Kasumi-1 (cell line): ENCODE data around the gene NAALADL2.
"Not testable (repeated sequence)": the region's sequence is repeated elsewhere in the genome, so short reads cannot be mapped to it uniquely, and the experiment has no call there.

Experiments used
- DNase-seq, 2 experiments: peaks; one replicate each; lab custom pipeline; 2025; lab: John Stamatoyannopoulos, UW

Gene NAALADL2

DNA sequence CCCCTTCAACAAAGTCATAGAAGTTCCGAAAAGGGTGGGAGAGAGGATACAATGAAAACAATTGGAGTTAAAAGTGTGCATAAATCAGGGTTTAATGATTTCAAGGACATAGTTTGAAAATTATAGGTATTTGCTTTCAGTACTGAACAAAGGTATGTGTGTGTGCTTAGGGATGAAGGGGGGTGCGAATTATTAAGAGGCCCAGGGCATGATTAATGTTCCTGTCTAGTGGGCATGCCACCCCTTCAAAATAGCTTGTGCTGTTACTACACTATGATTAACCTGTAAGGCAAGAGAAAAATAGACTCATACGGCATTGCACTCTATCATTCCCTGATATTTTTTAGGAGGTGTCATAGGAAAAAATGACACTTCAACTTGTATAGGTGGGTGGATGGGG, 731.6 kb downstream of the NAALADL2 start:
- DNase-seq = no peak

DNA sequence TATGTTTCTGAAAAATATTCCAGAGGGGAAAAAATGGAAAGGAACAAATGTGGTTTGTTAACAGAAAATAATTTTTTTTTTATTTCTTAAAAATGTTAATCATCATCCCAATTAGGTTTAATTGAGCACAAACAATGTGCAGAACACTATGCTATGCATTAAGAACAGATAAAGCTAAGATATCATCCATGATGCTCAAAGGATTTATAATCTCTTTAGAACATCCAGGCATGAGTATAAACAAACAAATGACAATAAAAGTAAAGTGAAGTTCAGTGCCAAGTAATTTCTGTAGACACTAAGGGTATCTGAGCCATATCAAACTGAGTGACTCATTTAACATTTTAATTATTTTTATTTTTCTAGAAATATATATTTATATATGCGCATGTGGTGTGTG, 732.2 kb downstream of the NAALADL2 start:
- DNase-seq = no peak

DNA sequence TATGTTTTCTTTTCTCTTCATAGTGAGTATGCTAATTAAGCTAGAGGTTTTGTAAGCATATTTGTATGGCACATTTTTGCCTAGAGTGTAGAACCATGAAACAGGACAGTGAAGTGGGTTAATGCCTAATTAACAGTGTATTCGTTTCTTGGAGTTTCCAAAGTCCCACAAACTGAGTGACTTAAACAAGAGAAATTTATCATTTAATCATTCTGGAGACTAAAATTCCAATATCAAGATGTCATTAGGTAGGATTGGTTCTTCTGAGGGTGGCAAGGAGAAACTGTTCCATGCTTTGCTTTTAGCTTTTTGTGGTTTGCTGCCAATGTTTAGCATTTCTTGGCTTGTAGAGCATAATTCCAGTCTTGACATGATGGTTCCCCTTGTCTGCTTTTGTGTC, 734.2 kb downstream of the NAALADL2 start:
- DNase-seq = no peak

DNA sequence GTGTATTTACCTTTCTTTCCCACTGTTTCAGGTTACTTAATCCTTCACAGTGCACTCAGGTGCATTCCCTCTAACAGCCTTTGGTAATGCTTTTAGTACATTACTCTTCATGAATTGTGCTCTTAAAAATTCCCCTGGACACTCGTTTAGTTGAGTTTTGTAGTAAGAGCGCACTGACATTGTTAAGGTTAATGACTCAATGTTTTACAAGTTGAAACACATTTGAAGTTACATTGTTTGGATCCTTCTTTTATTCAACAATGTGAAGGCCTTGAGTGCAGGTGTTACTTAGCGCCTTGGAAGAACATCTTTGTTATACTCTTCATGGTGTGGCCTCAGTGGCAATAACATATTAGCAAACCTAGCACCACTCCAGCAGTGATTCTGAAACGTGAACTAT, 739.6 kb downstream of the NAALADL2 start:
- DNase-seq = no peak

DNA sequence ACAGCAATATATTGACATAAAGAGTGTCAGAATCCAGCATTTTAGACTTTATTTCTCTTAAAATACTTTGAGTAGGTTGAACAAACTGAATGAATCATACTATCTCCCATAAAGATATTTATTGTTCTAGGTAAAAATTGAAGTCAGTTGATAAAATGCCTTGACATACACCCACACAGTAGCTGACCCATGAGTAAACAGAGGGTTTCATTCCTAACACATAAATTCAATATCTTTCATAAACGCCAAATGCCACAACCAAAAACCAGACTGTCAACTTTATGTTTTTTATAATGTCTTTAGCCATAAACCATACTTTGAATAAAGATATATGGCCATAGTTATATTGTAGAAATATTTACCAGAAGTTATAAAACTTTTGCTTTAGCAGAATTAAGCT, 742.4 kb downstream of the NAALADL2 start:
- DNase-seq = no peak

DNA sequence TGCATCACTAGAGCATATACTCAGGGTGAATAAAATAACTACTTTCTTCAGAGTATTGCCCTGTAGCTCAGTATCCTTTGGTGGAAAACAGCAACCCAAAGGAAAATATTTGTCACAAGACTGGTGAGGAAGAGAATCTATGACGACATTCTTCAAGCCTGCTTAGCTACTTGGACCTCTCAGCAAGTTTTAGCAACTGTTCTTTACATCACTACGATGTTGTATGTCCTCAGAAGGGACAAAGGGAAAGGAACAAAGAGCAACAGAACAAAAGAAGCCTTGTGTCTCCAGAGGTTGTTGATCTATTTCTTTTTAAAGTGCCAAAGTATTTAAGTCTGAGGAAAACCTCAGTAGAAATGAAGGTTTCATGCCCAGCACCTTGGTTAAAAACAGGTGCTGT, 746.7 kb downstream of the NAALADL2 start:
- no peak for DNase-seq

DNA sequence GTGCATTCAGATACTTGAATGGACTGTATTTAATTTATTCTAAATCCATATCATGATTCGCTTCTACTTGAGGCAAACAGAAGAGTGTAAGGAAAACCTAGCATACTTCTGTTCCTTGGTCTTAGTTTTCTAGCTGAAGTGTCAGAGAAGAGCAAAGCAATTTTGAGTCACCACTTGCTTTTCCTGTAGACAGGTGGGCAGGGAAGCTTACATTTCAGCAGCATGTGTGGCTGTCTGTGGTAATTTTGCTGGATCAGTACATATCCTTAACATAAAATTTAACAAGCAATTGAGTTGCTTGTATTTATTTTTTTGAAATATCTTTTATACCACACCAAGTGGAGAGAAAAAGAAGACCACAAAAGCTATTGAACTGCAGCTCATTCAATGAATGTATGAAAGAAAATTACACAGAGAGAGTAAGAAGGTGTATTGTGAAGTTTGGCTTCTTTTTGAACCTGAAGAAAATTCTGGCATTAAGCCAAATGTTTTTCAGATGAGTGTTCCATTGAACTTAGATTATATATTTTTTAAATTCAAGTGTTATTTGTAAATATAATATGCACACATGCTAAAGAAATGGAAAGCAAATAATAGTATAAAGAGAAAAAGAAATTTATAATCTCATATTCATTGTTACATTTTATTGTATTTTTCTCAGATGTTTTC, 747.6 kb downstream of the NAALADL2 start:
- no peak for DNase-seq

DNA sequence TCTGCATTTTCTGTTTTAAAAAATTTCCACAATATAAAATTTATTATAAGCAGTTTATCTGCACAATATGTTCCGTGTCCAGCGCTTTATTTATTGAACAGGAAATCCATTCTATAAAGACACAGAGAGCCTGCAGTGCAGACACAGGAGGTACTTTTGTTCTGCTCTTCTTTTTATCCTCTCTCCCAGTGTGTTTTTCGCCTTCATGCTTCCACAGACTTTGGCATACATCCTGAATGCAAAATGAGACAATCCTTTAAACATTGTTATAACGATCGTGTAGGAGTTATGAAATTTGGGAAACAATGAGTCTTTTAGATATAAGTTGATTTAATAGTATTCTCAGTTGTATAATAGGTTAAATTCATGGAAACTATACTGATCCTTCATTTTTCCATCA, 749.2 kb downstream of the NAALADL2 start:
- DNase-seq = no peak

DNA sequence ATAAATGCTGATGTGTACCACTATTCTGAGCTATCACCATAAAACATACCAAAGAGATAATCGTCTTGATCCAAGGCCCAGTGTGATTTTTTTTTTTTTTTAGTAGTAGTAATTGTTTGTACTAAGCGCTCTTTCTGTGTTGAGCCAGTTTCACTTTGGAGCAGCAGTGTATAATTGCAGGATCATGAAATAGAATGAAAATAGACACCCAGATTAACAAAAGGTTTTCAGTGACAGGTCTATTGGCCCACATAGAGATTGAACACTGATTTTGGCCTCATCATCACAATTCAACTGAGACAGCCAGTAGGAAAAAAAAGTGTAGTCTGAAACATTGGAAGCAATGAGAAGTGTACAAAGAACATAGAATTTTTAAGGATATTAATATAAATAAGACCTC, 749.8 kb downstream of the NAALADL2 start:
- no peak for DNase-seq

DNA sequence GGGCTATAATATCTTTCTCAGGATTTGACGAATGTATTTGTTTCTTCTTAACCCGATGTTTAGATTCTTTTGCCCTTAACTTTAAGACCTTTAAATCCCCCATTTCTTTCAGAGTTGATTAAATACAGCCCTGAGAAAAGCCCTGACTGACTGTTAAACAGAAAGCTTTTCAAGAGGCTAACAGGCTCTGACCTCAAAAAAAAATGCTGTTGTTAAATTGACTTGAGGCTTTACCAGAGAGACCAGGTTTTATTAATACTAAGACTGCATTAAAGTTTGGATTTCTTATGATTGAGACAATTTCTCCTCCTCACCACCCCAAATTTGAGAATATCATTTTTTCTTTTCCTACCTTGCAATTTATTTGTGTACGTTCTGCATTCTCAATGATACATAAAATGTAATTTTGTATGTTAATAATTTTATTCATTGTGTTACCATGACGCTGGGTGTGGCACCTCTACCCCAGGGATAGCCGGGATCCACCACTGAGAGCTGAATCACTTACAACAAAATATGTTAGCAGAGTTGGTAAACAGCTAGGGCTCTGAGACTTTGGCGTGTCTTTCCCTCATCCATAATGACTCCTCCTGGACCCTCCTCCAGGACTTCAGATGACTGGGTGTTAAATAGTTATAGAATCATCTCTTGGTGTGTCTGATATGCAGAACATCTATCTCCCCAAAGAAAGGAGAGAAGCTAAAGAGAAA, 753.5 kb downstream of the NAALADL2 start:
- no peak for DNase-seq

DNA sequence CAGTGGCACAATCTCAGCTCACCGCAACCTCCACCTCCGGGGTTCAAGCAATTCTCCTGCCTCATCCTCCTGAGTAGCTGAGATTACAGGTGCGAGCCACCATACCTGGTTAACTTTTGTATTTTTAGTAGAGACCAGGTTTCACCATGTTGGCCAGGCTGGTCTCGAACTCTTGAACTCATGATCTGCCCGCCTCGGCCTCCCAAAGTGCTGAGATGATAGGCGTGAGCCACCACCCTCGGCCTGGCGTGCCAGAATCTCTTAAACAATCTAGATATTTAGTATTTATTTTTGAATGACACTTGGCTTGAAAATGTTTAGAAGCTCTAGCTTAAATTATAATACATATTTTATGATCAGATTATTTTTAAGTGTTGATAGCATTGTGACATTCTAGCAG, 755.0 kb downstream of the NAALADL2 start:
- DNase-seq = not testable (repeated sequence)

DNA sequence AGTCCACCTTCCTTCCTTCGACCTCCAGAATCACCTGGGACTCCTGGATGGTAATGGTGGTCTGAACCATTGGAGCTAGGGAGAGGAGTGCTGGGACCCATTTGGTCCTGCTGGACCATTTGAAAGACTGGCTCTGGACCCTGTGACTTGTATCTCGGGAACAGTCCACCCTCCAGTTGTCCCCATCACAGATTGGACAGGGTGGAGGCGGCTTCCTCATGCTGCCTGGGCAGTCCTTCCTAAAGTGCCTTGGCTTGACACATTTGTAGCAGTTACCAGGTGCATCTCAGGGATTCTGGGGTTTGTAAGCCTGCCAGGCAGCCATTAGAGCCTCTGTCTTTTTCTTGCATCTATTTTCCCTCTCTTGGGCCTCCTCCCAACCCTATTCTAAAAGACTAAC, 758.1 kb downstream of the NAALADL2 start:
- no peak for DNase-seq

DNA sequence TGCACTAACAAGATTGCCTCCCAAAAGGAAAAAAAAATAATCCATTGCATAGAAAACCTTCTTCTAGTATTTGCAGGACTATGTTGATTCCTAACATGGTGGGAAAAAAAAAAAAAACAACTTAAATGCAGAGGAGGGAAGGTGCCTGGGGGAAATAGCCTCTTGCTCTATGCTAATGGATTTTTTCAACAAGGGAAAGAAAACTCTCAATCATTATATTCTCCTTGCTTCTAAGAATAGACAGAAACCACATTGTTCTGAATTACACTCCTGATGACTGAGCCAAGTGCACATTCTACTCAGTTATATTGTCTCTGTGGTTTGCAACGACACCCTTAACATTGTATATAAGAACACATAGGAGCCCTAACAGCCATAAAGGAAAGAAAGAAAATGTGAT, 760.2 kb downstream of the NAALADL2 start:
- no peak for DNase-seq

DNA sequence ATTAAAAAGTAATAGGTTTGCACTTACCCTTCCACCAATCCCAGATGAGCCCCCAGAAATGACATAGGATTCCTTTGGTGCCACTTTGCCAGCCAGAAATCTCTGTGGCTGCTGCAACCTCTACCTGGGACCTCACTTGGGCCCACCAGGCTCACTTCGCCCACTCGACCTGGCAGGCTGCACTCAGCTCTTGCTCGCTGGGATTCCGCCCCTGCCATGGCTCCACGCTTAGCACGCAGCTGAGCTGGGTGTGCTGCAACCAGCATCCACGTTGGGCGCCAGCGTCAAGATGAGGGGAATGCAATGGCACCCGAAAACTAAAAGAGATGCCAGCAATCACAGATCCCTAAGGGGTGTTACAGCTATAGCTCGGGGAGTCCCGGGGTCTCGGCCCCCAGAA, 761.0 kb downstream of the NAALADL2 start:
- no peak for DNase-seq

DNA sequence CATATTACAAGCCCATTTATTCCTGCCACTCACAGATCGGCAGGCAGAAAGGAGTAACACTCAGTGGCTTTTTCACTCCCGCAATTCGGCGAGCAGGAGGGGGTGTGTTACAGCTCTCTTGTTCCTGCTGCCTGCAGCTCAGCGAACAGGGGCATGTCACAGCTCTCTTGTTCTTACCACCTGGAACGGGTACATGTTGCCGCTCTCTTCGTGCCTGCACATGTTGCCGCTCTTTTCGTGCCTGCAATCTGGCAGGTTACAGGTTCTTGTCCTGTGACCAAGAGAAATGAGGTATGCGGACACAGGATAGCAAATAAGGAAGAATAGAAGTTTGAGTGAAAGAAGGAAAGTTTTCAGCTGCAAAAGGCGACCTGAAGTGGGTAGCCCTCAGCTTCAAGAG, 761.4 kb downstream of the NAALADL2 start:
- DNase-seq = no peak

DNA sequence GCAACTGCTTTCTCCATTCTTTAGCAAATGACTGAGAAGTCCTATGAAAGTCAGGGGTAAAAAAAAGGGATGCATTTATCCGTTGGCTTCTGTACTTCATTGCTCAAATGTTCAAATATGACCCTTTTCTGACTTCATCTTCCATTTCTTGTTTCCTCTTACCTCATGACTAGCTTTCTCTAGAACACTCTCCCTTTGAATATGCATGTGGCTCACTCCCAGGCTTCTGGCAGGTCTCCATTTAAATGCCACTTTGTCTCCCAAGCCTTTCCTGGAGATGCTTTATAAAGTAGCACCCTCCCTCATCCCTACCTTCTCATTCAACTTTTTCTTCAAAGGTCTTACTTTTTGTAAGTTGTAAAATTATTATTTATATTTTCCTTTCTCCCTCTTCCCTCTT, 781.8 kb downstream of the NAALADL2 start:
- no peak for DNase-seq

DNA sequence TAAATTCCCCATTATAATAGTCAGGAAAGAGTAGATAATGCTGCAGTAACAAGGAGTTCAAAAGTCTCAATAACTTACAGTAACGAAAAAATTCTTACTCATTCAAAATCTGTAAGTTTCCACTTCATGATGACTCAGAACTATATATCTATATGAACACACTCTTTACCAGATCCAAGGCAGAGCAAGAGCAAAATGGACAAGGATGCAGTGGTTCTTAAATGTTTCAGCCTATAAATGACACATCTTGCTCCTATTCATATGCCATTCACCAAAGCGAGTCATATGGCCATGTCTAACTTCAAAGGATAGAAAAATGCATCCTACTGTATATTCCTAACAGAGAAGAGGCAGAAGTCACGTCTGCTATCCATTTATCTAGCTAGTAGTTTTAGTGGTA, 787.7 kb downstream of the NAALADL2 start:
- DNase-seq = no peak

DNA sequence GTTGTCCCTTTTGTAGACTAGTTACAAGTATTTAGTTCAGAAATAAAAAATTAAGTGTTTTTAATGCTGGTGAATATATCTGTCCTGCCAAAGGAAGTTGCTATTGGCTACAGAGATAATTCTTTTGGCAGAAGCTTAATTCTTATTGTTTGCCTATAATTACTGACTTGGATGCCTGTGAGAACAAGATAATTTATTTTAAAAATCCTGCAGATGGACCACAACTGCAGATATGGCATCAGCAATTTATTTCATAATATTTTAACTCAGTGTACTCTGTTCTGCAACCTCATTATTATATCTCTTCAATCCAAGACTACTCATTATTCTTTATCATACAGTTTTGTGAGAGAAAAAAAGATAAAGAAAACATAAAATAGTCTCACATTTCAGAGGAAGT, 789.8 kb downstream of the NAALADL2 start:
- DNase-seq = no peak

DNA sequence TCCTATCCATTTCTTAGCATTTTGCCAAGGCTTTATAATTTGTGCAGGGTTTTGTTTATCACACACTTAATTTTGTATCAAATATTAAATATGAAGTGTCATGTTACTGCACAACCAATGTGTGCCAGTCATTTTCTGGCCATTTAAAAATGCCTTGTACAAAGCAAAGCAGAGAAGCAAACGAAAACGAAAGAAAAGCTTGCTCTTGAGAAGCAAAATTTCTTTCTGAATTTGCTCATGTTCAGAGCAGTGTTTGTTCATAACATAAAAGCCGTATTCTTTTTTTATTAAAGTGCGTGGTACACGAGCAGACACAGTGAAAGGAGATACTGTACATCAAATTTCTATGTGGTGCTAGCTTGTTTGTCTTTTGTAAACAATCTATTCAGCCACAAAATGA, 792.6 kb downstream of the NAALADL2 start:
- DNase-seq = no peak

DNA sequence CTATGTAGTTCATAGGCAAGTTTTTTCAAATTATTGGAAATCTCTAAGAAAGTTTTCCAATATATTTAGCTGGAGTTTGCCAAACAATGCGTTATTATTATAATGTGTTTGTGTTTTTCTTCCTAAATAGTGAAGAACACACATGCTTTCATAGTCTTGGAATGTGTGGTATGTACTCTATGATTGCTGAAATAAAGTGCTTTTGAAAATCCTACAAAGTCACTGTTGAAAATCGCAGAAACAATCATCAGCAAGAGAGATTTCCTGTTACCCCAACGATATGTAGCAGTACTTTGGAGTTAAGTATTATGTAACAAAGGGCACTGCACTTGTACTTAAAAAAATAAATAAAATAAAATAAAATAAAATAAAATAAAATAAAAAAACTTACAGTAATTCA, 796.2 kb downstream of the NAALADL2 start:
- DNase-seq = no peak

DNA sequence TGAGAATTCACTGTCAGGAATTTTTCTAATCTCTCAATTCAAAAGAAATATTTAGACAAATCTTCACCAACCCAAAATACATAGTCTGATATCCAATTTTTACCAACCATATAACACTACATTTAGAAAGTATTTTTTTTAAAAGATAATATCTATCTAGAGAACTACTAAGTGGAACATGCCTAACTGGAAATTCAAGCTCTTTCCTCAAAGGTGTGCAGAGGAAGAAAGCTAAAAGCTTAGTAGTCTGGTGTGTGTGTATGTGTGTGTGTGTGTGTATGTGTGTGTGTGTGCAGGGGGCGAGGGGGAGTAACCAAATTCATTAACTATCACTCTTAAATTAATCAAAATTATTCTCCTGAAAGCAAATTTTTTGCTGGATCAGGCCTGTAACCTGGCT, 797.3 kb downstream of the NAALADL2 start:
- no peak for DNase-seq

DNA sequence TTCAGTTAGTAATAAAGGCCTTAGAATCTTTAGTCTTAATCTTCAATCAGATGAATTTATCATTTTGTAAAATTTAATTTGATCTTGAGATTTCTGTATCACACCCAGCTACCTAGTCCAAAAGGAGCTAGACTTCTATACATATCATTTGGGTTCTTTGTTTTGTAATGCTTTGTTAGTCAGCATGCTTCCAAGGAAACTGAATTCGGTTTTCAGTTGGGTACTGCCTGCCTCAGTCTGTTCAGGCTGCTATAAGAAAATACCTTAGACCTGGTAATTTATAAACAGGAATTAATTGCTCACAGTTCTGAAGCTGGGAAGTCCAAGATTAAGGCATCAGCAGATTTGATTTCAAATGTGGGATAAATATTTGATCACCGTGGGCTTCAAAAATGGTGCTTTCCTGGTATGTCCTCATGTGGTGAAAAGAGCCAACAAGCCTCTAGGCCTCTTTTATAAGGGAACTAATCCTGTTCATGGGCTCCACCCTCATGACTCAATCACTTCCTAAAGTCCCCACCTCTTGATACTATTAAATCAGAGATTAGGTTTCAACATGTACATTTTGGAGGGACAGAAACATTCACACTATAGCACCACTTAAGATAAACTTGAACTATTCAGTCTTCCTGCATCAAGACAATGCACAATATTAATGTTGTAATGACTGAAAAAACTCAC, 800.7 kb downstream of the NAALADL2 start:
- no peak for DNase-seq

DNA sequence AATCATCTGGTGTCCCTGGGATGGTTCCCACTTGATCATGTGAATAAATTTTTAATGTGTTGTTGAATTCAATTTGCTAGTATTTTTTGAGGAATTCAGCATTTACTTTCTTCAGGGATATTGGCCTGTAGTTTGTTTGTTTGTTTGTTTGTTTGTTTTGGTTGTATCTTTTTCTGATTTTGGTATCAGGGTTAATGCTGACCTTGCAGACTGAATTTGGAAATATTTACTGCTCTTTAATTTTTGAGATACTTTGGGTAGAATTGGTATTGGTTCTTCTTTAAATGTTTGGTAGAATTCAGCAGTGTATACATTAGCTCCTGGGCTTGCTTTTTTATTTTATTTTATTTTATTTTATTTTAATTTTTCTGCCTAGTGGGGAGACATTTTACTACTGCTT, 803.7 kb downstream of the NAALADL2 start:
- no peak for DNase-seq

DNA sequence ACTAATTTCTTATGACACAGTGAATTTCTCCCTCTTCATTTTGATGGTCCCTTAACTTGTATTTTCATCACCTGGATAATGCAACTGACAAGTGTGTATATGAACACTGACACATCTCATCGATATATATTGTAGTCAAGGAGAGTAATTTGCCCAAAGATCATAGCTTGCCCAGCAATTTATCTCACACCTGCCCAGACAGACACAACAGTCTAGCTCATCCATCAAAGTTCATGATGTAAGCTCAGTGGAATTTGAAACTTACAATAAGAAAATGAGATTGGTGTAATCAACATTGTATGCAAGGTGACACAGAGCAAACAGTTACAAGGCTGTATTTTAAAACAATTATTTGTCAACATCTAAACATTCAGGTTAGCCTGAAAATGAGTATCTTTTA, 805.8 kb downstream of the NAALADL2 start:
- no peak for DNase-seq
